AG04449 (cell line): Measurements from ENCODE around the gene RBM3.

Source experiments
- CTCF ChIA-PET: fragments of 350-600 bp; formaldehyde crosslinking; extraction: SDS; loops from one replicate; lab custom pipeline; 2021; ENCODE audit warnings: antibody characterized with exemption; lab: Yijun Ruan, JAX
- POLR2A ChIA-PET: fragments of 400-600, 350-600 bp; formaldehyde crosslinking; extraction: SDS; loops from one replicate; lab custom pipeline; 2020; ENCODE audit warnings: antibody characterized with exemption, inconsistent platforms; lab: Yijun Ruan, JAX
- DNase-seq: peaks from one replicate; pipeline ENCODE4 v3.0.0-alpha.2; 2010; ENCODE audit warnings: low read depth, low spot score
- H3K4me3 ChIP-seq: 2 replicates; pipeline ENCODE4 v1.5.1; 2011; ENCODE audit warnings: low read depth, mild to moderate bottlenecking, control low read depth, low read length
- CTCF ChIP-seq: IDR thresholded peaks from one replicate; pipeline ENCODE4 v1.5.1; 2011; ENCODE audit warnings: mild to moderate bottlenecking, moderate library complexity, low read length, control low read depth, inconsistent platforms; ENCODE audit not compliant: insufficient read depth; ENCODE audit errors: missing control alignments

The RBM3 gene

DNA sequence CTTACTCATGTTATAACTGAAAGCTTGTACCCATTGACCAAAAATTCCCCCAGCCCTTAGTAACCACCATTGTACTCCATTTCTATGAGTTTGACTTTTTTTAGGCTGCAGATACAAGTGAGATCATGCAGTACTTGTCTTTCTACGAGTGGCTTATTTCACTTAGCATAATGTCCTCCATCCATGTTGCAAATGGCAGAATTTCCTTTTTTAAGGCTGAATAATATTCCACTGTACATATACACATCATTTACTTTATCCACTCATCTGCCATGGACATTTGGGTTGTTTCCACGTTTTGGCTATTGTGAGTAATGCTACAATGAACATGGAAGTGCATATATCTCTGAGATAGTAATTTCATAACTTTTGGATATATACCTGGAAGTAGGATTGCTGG is 10.4 kb downstream of the RBM3 start:
- ChIA-PET CTCF (no interaction called here), POLR2A (no interaction called here)
- no peak for DNase-seq
- H3K4me3 ChIP-seq, result no peak overlapping the region
- no peak for TF ChIP-seq CTCF

- ChIA-PET CTCF (no interaction called here), POLR2A (interaction anchor here (0.6 kb wide), 1 partner anchor 1399 kb away, joined by 3 read pairs; no protein-coding TSS in a partner anchor)
- no peak overlapping the region for H3K4me3 ChIP-seq
- no peak for DNase-seq
- no peak for TF ChIP-seq CTCF
Observed at GRCh38 chrX:48589482-48590162, 15.3 kb downstream of the RBM3 start.

- H3K4me3 ChIP-seq, result no peak overlapping the region
- CTCF ChIA-PET, result no interaction called here
- no peak for DNase-seq
- POLR2A ChIA-PET, result interaction anchor here (0.6 kb wide), 2 partner anchors 16 to 1398 kb away, joined by 3 to 6 read pairs; partner anchors contain the start of gene RBM3
- TF ChIP-seq CTCF, result no peak
Observed at GRCh38 chrX:48590203-48591103, 16.2 kb downstream of the RBM3 start.

DNA sequence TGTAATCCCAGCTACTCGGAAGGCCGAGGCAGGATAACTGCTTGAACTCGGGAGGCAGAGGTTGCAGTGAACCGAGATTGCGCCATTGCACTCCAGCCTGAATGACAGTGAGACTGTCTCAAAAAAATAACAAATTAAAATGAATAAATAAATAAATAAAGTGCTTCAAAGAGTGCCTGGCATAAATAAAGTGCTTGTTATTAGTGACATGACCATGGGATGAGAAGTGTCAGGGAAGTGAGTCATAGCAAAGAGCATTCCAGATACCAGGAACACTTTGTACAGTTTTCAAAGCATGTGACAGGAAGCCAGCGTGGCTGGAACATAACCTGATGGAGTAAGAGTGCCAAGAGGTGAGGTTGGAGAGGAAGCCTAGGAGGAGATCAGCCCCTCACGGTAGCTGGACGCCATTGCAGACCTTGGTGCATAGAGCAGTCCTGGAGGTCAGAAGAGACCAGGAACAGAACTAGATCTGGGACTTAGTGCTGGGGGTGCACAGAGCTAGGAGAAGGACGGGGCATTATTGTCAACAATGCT is 17.0 kb downstream of the RBM3 start:
- no peak overlapping the region for H3K4me3 ChIP-seq
- TF ChIP-seq CTCF, result no peak
- ChIA-PET CTCF (no interaction called here), POLR2A (interaction anchor here (0.5 kb wide), 1 partner anchor 126 kb away, joined by 5 read pairs; no protein-coding TSS in a partner anchor)
- DNase-seq, result no peak

- no peak for TF ChIP-seq CTCF
- no peak for DNase-seq
- CTCF ChIA-PET, result interaction anchor here (1.3 kb wide), 1 partner anchor 19 kb away, joined by 4 read pairs; the partner anchor contains the start of gene RBM3
- no peak overlapping the region for H3K4me3 ChIP-seq
- POLR2A ChIA-PET, result no interaction called here
Observed at GRCh38 chrX:48592971-48593370, 18.7 kb downstream of the RBM3 start.

DNA sequence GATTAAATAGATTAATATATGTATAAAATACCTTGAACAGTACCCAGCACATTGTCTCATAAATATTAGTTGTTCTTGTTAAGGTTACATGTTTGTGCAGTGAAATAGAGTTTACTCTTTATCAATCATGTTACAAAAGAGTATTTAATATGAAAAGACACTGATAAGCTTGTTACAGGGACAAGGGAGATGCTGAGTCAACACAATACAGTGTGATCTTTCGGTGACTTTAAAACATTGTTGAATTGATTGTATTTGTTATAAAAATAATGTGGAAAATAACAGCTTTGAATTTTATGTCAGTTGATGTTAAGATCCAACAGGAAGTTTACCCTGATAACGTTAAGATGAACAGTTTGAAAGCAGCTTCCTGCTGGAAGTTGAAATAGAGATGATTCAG is 21.6 kb downstream of the RBM3 start:
- CTCF ChIA-PET, result no interaction called here
- POLR2A ChIA-PET, result no interaction called here
- DNase-seq, result no peak

More for the DNA sequence above, 21.6 kb downstream of the RBM3 start:
- TF ChIP-seq CTCF, result no peak
- H3K4me3 ChIP-seq, result no peak overlapping the region
